Measurements from ENCODE around the gene CXorf49. TPM values are rescaled to one million over a fixed set of nuclear protein-coding genes. Genes with fewer than 3 reads are reported as not detected.
"Not testable (repeated sequence)": the region's sequence is repeated elsewhere in the genome, so short reads cannot be mapped to it uniquely, and the experiment has no call there.

Gene CXorf49
- total RNA-seq, 1 donor from 2014 or later, result not detected

DNA sequence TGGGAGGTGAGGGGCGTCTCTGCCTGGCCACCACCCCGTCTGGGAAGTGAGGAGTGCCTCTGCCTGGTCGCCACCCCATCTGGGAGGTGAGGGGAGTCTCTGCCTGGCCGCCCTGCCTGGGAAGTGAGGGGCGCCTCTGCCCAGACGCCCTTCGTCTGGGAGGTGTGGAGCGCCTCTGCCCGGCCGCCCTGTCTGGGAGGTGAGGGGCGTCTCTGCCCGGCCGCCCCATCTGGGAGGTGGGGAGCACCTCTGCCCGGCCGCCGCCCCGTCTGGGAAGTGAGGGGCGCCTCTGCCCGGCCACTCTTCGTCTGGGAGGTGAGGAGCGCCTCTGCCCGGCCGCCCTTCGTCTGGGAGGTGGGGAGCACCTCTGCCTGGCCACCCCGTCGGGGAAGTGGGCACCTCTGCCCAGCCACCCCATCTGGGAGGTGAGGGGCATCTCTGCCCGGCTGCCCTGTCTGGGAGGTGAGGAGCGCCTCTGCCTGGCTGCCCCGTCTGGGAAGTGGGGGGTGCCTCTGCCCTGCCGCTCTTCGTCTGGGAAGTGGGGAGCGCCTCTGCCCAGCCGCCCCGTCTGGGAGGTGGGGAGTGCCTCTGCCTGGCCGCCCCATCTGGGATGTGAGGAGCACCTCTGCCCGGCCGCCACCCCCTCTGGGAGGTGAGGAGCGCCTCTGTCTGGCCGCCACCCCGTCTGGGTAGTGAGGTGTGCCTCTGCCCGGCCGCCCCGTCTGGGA, 41.9 kb downstream of the CXorf49 start:
- intact Hi-C loops (cut with DNase I), result not testable (repeated sequence)
- DNase-seq (ENCODE audit: low spot score), result peak; percentile 67

DNA sequence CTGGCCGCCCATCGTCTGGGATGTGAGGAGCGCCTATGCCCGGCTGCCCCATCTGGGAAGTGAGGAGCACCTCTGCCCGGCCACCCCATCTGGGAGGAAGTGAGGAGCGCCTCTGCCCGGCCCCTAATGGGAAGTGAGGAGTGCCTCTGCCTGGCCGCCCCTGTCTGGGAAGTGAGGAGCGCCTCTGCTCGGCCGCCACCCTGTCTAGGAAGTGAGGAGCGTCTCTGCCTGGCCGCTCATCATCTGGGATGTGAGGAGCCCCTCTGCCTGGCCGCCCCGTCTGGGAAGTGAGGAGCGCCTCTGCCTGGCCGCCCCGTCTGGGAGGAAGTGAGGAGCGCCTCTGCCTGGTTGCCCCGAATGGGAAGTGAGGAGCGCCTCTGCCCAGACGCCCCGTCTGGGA, 42.4 kb downstream of the CXorf49 start:
- DNase-seq (ENCODE audit: low spot score); intact Hi-C loops (cut with DNase I): not testable (repeated sequence)

DNA sequence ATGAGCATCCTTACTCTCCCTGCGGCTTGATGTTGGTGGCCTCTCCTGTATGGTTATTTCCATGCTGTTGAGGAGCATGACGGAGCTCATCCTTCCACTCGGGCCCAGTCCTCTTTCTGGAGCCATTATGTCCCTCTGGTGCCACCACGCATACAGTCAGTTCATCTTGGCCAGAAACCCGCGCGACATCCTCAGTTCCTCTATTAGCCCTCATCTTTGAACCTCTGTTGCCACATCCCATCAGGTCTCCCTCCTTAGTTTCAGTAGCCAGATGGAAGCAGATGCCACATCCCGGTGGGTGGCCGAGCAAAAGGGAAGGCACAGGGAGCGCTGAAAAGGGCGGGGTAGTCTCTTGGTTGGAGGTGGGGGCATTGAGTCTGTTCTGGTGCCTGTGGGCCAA, 46.1 kb downstream of the CXorf49 start:
- intact Hi-C loops (cut with DNase I), result no loop called here
- DNase-seq (ENCODE audit: low spot score), result no peak

DNA sequence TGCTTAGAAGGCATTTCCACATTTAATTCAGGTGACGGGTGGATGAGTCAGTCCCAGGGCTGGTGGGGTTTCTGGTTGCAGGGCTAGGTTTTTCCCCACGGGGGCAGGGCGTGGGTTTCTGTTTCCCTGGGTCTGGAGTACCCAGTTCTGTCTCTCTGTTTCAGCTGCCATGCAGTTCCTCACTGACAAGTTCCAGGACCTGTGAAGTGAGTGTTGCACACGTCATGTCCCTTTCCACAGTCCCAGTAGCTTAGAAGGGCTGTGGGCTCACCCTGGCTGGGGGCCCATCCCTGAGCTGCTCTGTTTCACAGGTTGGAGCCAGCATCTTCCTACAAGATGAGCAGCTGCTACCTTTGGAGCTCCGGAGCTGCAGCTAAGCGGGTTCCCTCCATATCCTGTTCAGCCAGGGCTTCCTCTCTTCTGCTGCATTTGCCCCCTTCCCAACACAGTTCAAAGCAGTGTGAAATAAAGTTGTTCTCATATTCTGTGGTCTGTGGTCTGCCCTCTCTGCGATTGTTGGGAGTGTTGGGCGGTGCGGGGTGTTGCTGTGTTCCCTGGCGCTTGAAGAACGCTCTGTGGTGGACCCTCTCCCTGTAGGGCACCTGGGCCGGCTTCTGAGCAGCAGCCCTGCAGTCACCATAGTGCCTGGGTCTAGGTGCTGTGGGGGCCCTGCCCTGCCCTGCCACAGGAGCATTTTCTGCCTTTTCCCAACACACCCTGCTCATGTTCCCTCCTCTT, 46.9 kb downstream of the CXorf49 start:
- DNase-seq (ENCODE audit: low spot score), result peak; percentile 57
- intact Hi-C loops (cut with DNase I), result no loop called here

DNA sequence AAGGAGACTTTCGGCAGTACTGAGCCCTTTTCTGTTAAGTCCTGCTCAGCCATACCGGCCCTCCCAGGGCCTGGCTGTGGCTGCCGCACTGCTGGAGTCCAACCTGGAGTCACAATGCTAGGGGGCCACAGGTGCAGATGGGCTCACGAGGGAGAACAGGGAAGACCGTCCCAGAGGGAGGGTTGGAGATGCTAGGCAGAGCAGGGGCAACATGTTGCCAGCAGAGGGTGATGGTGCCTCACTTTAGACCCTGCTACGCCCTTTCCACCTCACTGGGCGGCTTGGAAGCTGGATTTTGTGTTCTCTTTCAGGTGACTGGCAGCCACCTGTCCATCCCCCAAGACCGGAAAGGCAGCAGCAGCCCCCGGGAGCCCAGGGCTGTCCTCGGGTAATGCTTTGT, 48.1 kb downstream of the CXorf49 start:
- DNase-seq (ENCODE audit: low spot score); intact Hi-C loops (cut with DNase I): not testable (repeated sequence)

DNA sequence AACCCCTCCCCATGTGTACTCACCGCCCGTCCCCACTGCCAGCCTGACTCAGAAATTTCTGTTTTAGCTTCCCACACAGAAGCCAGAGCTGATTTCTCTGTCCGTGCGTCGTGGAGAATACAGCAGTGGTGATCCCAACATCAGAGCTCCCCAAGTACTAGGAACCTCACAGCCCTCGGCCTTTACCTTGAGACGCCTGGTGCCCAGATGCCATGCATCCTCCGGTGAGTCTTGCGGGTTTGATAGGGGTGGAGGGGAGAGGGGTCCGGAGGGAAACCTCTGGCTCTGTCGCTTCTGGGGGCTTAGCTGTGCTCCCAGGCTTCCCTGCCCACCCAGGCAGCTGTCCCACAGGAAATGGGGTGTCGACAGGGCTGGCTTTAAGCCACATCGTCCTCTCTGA, 48.6 kb downstream of the CXorf49 start:
- intact Hi-C loops (cut with DNase I), result no loop called here
- DNase-seq (ENCODE audit: low spot score), result peak; percentile 69

DNA sequence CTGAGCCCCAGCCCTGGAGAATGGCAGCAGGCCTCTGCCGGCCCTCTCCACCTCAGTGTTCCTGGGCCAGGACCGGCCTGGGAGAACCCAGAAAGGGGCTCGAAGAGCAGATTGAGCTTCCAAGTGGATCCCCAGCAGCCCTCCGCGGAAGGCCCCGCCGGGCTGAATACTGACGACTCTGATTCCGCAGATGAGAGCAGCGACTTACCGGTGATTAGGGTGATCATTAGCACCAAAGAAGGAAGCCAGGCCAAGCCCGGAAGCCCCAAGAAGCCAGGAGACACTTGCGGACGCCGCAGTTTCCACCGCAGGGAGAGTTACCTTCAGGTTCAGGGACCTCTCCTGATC, 49.9 kb downstream of the CXorf49 start:
- peak; percentile 63 for DNase-seq (ENCODE audit: low spot score)
- intact Hi-C loops (cut with DNase I), result no loop called here

DNA sequence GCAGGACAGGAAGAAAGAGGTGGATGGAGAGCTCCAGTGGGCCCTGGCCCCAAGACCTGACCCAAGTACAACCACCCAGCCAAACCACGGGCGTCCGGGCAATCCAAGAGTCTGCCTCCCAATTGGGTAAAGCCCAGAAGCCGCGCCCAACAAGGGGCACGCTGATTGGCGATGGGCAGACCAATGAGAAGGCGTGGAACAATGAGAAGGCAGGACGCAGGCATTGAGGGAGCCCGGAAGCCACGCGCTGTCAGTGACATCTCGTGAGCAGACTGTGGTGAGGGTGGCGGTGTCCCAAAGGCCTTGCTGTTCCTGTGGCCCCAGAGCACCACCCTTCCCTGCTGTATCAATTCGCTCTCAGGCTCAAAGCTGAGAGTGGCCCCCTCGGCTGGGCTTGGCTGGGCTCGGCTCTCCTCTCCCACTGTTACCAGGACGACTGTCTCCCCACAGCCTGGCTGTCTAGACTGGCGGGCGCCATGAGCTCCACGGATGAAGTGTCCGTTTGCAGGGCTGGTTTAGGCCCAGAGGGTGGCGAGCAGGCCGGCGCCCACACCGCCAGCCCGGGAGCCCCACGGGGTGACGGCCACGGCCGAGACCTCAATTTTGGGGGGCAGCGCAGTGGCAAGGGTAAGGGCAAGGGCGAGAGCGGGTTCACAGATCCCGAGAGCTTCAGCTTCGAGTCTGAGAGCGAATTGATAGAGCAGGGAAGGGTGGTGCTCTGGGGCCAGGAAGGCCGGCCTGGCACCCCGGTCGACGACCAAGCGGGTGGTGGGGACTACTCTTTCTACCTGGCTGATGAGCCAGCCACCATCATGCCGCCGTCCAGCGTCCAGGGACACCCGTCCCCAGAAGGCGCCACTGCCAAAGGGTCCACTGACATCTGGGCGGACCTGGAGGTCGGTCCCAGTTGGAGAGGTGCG, 50.5 kb downstream of the CXorf49 start, which contains the start of gene LOC101059915:
Gene LOC101059915 (plus strand): TSS at position 219 of the 920 bp plus-strand sequence.
- DNase-seq (ENCODE audit: low spot score), result peak; percentile 62
- intact Hi-C loops (cut with DNase I), result no loop called here

DNA sequence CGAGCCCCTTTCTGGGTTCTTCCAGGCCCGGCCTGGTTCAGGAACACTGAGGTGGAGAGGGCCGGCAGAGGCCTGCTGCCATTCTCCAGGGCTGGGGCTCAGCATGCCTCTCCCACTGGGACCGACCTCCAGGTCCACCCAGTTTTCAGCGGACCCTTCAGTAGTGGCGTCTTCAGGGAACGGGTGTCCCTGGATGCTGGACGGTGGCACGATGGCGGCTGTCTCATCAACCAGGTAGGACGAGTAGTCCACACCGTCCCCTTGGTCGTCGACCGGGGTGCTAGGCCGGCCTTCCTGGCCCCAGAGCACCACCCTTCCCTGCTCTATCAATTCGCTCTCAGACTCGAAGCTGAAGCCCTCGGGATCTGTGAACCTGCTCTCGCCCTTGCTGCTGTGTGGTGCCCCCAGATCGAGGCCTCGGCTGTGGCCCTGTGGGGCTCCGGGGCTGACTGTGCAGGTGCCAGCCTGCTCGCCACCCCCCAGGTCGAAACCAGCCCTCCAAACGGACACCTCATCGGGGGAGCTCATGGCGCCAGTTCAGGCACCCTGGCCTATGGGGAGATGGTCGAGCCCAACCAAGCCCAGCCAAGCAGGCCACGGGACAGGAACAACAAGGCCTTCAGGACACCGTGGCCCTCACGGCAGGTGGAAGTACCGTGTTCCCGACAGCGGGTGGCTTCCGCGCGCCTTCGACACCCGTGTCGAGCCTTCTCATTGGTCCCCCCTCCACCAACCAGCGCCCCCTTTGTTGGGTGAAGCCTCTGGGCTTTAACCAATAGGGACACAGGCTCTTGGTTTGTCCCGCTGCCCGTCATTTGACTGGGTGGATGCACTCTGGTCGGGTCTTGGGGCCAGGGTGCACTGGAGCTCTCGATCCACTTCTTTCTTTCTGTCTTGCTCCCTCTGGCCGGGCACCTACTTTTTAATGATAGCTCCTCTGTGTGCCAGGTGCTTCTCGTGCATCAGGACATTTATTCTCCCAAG, 51.6 kb downstream of the CXorf49 start:
- DNase-seq (ENCODE audit: low spot score), result no peak
- intact Hi-C loops (cut with DNase I), result no loop called here

DNA sequence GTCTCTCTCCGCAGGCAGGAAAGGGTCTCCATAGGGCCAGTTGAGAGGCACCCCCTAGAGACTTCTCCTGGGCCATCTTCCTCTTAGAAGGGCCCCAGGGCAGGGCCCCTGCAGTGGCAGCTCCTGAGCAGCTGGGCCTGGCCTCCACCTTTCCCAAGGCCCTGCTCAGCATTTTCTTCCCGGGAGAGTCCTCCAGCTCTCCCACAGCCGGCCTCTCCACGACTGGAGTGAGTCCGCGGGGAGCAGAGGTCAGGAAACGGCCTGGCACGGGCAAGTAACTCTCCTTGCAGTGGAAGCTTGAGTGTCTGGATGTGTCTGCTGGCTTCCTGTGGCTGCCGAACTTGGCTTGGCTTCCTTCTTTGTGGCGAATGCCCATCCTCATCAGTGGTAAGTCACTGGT, 52.3 kb downstream of the CXorf49 start:
- intact Hi-C loops (cut with DNase I), result no loop called here
- DNase-seq (ENCODE audit: low spot score), result peak; percentile 70

DNA sequence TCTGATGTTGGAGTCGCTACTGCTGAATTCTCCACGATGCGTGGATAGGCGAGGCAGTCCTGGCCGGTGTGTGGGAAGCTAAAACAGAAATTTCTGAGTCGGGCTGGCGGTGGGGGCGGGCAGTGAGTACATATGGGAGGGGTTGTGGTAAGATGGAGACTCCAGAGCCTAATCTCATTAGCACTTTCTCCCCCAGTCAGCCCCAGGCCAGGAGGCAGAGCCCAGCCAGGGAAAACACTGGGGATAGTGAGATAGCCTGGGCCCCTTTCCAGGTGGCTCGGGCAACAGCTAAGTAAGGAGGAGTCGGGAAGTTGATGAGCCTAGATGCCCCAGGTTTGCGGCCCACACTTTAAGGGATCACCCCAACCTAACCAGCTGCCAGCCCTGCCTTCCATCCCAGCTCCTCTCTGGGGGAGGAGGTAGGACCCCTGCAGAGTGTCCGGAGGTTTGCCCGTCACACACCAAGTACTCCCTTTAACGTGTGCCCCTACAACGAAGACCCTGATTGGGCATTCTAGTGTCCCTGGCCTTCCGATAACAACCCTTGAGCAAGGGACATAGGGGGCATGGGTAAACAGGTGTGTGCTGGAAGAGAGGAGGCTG, 53.1 kb downstream of the CXorf49 start:
- intact Hi-C loops (cut with DNase I), result no loop called here
- DNase-seq (ENCODE audit: low spot score), result no peak

Other genes with a start within 250 kb of the CXorf49 start
- gene OGT, start 185.2 kb downstream of the CXorf49 start, total RNA-seq, result 88.0 TPM
- 1.4 TPM for gene GCNA, start 139.8 kb downstream of the CXorf49 start, total RNA-seq
- gene CXCR3, start 99.8 kb downstream of the CXorf49 start, total RNA-seq, result 0.13 TPM
- gene CXorf49B, start 45.1 kb upstream of the CXorf49 start, total RNA-seq, result not detected
- gene NHSL2, start 192.6 kb upstream of the CXorf49 start, total RNA-seq, result 6.7 TPM